GM21423 (cell line): Measurements from ENCODE around the gene LCN2.
"Not testable (repeated sequence)": the region's sequence is repeated elsewhere in the genome, so short reads cannot be mapped to it uniquely, and the experiment has no call there.

ENCODE experiments used
- ATAC-seq: cut with Tn5 transposase; IDR thresholded peaks from one replicate; pipeline ENCODE4 v1.9.1; 2021; ENCODE audit warnings: mild to moderate bottlenecking, moderate library complexity; ENCODE audit not compliant: unreplicated experiment

Gene LCN2

DNA sequence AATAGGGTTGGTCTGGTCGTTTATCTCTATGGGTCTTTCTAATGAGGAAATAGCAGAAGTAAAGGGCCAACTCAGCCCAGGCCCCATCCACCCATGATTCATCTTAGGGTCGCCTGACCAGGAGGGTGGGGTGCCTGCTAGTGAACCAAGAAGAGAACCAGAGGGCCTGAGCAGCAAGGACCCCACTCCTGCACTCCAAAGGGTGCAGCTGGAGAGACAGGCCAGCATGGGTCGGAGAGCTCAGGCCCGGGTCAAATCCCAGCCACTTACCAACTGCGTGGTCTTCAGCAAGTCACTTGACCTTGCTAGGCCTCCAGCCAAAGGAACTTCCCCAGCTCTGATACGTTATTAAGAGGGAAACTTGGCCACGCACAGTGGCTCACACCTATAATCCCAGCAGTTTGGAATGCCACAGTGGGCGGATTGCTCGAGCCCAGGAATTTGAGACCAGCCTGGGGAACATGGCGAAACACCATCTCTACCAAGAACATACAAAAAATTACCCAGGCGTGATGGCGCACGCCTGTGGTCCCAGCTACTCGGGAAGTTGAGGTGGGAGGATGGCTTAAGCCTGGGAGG lies 15.1 kb downstream of the LCN2 start:
- no peak for ATAC-seq

DNA sequence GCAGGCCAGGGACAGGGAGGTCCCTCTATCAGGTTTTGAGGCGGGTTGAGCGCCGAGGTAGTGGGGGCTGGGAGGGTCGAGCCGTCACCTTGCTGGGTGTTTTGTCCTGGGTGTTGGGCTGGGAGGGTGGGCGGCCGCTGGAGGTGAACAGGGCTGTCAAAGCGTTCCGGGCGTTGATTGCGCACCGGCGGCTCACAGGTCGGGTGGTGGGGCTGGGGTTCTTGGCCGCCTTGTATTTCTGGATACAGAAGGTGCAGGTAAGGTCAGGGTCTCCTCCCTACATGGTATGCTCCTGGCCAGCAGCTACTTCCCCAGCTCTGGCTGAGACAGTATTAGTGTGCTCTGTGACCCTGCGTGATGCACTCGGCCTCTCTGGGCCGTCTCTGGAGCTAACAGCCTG lies 16.9 kb downstream of the LCN2 start:
- no peak for ATAC-seq

DNA sequence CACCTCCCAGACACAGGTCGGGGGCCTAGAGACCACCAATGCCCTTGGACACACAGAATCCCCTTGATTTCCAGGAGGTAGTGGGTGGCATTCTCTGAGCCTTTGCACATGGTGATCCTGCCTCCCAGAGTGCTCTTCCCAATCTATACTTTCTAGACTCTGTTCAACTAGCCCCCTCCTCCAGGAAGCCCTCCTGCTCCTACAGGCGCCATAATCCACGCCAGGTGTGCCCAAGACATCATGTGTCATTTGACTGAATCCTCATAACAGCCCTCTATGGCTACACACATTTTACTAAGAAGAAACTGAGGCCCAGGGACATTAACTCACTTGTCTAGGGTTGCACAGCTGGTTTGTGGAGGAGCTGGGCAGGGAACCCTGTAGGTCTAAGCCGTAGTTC lies 18.0 kb downstream of the LCN2 start:
- no peak for ATAC-seq

DNA sequence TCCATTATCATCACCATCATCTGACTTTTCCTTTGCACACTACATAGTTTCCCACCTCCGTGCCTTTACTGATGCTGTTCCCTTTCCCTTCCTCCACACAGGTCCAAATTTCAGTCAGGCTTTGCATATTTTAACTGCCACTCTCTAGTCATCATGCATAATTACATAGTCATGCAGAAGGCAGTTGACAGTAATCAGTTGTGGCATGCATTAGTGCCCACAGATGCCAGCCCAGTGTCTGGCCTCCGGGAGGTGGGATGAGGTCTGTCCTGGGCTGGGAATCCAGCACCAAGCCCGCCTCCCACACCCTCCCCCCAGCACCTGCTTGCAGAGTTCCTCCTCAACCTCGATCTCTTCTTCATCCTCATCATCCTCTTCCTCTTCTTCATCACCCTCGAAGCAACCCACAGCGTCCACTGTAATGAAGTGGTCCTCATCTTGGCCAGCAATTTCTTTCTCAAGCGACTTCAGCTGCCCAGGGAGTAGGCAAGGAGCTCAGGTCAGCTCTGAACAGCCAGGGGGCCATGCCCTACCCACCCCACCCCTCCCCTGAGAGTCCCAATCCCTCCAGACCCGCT lies 19.6 kb downstream of the LCN2 start:
- ATAC-seq = no peak

DNA sequence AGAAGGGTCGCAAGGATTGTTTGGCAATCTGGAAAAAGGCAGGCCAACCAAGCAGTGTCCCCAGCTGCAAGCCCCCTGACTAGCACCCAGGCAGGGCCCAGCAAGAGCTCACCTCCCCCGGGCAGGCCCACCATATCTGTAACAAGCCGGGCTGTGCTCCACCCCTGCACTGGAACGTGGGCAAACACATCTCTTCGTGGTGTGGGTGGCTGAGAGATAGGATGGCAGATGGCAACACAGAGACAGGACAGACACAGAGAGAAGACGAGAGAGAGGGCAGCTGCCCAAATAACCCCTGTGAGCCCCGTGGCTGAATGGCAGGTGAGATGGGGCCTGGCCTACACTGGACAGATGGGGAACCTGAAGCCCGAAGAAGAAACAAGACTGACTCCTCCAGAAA lies 20.2 kb downstream of the LCN2 start:
- ATAC-seq = no peak

DNA sequence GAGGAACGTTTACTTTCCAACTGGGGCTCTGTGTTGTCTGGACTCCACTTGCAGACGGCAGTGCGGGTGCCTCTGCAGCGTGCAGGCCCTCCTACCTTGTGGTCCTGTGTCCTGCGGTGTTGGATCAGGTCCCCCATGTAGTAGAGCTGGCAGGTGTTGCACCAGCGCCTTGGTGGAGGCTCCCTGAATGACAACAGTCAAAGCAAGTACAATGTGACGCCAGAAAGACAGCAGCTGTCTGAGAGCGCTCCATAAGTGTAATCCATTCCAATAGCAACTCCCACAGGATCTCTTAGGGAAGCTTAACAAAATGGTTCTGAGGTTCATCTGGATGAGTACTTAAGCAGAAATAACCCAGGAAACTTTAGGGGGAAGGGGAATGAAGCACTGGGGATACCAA lies 20.7 kb downstream of the LCN2 start:
- ATAC-seq = no peak

DNA sequence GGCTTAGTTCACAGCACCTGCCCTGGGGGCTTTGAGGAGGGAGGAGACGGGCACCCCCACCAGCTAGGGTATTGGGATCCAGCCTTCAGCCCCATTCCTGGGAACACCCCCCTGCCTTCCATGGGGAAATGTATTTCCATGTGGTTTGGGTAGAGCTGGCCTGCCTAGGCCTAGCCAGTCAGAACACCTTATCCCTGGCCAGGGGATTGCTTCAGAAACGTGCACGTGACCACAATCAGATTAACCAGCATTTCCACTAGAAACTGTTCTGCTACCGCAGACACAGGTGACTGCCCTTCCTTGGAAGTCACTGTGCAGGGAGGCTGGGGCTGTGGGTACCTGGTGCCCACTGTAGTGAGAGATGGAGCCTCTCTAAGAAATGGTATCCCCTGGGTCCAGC lies 24.8 kb downstream of the LCN2 start:
- ATAC-seq = no peak

DNA sequence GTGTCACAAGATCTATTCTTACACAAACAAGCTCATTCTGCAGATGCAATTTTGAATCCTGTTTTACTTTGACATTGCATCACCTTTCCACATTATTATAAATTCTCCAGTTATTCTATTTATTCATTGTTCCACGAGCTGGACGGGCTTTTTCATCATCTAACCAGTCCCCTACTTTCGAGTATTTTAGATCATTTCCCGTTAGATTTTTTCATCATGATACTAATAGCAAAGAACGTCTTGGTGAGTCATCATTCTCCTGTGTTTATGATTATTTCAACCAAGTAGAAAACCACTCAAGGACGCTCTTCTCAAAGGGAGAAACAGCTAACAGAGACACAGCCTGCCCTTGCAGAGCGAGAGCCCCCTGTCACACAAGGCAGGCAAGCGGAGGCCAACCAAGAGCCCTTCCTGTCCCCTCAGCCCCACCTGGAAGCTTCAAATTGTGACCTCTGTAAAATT lies 25.9 kb downstream of the LCN2 start:
- ATAC-seq = no peak

DNA sequence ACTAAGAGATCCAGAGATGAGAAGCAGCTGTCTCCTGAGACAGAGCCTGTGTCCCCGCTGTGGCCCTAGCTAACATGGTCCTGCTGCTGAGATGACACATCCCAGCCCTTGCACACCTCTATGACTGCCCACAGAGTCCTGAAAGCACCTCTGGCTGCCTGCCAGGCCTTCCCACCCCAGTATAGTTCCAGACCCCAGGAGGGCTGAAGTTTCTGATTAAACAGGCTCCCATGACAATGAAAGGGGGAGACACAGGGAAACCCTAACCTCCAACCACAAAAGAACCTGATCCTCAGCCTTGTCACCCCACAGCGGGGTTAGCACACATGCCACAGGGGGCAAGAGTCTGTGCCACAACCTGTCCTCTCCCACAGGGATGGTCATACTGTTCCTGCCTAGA lies 26.5 kb downstream of the LCN2 start:
- no peak for ATAC-seq

DNA sequence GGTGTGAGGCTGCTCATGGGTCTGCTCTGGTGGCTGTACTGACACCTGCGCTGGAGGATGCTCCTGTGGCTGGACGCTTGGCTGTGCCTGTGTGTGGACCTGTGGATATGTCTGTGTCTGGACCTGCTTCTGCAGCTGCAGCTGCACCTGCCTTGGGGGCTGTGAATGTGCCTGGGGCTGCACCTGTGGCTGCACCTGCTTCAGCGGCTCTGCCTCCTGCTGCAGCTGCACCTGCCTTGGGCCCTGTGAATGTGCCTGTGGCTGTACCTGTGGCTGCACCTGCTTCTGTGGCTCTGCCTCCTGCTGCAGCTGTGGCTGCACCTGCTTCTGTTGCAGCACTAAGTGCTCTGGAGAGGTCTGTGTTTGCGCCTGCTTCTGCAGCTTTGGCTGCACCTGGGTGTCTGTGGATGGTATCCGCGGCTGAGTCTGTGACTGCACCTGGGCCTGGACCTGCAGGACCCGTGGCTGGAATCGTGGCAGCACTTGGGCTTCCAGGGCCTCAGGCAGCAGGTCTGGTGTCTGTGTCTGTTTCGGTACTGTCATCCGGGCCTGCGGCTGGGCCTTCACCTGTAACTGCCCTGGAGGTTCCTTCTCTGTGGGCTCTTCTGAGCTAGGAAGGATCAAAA lies 29.7 kb downstream of the LCN2 start:
- no peak for ATAC-seq

DNA sequence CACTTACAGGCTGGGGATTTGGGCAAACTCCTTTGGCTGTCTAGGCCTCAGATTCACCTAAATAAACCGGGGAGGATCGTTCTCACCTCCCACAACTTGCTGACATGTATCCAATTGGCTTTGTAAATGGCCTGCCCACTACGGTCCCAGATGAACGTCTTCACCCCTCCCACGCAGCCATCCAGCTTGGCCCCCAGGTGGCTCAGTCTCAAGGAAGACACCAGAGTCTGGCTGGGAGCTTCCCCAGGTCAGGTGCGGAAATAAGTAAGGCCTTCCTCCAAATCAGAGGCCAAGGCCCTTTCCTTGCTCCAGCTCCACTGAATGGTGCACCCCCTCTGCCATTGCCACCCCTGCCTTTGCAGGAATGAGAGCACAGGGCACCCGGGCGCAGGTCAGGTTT lies 30.7 kb downstream of the LCN2 start:
- ATAC-seq = no peak

DNA sequence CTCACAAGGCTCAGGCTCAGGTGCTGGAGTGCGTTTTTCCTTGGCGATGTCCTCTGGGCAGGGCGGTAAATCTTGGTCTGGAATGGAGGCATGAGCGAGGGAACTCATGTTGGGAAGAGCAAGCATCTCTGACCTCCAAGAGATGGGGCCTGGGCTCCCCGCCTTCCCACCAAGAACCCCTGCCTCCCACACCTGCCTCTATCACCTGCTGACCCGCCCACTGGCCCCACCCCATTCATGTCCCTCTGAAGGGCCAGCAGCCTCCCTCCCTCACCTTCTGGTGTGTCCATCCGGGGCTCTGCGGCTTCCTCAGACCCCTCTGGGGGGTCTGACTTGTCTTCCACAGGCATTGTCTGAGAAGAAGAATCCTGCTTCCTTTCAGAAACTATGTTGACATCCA lies 31.2 kb downstream of the LCN2 start:
- no peak for ATAC-seq

DNA sequence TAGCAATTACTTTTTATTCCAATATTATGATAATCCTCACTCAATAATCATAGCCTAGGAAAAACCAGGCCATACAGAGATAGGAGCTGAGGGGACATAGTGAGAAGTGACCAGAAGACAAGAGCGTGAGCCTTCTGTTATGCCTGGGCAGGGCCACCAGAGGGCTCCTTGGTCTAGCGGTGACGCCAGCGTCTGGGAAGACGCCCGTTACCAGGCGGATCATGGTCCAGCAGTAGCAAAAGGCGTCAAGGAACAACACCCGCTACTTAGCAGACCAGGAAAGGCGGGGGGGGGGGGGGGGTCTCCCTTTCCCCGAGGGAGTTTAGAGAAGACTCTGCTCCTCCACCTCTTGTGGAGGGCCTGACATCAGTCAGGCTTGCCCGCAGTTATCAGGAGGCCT lies 32.2 kb downstream of the LCN2 start:
- not testable (repeated sequence) for ATAC-seq

DNA sequence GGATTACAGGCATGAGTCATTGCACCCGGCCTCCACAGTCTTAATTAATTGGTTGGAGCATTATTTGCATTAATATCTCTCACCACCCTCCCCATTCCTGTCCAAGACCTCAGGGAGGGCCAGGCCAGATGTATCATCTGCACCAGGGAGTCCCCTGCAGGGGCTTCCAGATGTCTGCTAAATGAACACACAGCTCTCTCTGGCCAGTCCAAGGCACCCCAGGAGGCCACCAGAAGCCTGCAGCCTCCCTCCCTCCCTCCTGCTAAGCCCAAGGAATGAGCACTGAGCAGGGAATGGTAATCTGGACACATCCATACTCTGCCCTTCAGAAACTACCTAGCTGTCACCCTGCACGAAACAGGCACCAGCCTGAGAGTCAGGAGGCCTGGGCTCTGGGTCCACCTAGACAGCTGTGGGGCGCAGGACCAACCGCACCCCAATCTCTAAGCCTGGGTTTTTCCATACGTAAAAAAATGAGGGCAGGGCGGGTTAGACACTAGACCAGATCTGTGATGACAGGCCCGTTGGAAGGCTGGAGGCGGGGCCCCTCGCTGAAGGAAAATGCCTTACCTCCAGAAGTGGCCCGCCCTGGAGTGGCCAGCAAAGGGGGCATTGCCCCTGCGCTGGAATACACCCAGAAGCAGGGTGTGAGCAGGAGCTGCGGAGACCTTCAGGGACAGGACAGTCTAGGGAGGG lies 33.8 kb downstream of the LCN2 start:
- ATAC-seq = no peak

DNA sequence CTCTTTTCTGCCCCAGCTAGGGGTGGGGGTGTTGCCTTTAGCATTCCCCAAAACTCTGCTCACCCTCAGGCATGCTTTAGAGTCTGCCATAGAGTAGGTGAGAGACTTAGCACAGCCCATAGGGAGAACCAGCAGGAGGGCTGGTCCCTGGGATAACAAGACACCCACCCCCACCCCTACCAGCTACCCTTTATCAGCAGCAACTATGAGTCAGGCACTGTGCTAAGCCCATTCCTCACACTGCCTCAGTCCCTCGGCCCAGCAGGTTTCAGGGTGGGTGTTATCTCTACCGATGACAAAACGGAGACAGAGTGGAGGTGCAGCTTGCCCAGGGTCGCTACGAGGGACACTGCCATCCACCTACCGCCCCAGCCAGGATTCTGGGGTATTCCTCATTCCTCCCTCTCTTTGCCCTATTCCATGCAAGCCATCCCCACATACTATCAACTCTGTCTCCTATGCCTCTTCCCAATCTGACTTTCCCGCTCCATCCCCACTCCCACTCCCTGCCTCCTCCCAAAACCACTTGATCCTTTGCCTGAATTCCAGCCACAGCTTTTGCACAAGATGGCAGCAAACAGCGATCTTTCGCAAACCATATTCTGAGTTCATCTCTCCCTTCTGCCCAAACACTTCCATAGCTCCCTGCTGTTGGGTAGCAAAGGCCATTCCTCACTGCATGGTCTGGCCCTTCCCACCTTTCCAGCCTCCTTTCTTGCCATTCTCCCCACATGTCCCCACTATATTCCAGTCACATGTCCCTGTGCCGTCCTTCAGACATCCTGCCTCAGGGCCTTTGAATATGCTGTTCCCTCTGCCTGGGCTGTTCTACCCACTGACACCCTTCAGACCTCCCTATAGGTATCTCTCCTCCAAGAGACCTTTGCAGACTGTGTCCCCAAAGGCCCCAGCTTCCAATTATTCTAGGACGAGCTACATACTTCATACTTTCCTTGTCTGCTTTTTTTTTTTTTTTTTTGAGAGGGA lies 37.0 kb downstream of the LCN2 start:
- no peak for ATAC-seq

DNA sequence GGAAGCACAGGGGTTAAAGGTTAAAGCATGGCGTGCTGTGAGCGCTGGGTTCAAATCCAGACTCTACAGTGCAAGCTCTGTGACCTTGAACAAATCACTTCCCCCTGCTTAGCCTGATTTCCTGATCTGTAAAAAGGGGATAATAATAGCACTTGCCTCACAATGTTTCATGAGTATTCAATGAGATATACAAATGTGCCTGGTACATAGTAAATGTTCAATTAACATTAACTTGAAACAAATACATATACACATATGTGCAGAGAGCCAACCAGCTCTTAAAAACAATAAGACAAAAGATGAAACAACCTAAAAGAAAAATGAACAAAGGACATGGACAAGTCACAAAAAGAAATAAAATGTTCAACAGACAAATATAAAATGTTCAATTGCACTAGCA lies 38.1 kb downstream of the LCN2 start:
- ATAC-seq = no peak

DNA sequence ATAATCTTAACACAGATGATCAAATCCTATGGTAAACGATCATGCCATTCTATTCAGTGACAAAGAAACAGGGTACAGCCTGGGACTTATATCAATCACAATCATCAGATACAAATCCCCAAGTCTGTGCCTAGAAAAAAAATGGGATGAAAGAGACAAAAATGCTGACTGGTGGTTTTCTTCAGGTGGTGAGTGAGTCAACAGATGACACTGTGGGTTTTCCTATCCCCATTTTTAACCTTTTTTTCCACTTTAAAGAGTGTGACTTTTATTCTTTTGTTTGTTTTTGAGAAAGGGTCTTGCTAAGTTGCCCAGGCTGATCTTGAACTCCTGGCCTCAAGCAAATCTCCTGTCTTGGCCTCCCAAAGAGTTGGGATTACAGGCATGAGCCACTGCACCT lies 39.0 kb downstream of the LCN2 start:
- no peak for ATAC-seq

DNA sequence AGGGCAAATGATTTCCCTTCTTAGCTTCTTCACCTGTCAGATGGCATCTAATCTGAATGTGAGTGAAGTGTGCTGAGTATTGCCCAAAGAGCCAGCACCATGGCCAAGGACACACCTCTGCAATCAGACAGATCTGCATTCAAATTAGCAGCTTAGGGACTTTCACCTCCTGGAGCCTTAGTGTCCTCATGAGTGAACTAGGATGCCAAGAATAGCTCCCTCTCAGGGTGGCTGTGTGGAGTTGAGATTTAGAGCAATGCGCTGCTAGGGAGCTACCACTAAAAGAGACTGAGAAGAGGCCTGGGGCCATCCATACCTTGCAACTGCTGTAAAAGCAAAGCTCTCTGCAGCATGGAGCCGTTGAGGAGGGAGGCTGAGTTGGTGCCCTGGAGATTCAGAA lies 40.8 kb downstream of the LCN2 start:
- ATAC-seq = no peak

DNA sequence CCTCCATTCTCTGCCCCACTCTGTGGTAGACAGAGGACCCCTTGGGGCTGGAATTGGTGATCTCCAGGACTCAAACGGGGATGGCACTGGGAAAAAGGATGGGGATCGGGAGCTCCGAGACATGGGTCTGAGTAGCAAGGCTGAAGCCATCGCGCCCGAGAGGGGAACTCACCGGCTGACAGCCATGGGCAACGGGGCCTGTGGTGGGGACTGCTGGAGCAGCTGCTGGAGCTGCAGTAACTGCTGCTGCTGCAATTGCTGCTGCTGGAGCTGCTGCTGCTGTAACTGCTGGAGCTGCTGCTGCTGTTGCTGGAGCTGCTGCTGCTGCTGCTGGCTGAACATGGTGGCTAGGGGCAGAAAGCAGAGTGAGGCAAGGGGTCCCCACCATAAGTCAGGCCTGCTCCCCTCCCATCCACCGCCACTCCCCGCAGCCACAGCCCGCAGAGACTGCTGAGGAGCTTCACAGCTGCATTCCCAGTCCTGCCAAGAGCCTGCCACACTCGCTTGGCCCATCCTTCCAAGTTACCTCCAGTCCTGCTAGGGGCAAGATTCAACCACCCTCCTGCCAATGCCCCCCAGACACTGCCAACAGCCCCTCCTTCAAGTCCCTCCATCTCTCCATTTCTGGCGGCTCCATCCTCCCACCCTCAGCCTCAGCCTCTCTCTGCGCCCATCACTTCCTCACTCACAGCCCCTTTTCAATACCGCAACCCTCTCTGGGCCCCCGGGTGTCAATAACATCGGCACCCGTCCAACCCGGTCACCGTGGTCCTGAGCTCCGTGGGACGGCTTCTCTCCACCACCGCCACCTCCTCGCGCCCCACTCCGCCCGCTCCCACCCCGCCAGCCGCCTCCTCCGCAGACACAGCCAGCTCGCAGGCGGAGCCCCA lies 41.5 kb downstream of the LCN2 start:
- no peak for ATAC-seq
